ENCODE data around the gene TAGLN3. TPM values are rescaled to one million over a fixed set of nuclear protein-coding genes. Genes with fewer than 3 reads are reported as not detected.

TAGLN3 gene
- not detected for total RNA-seq

- TF ChIP-seq CTCF (IDR thresholded peaks at IDR 0.05): no peak
- Histone ChIP-seq H3K4me3 (peak within 1 kb of the TSS; percentile 70), H3K4me1 (ENCODE audit: control insufficient read depth in 1 of 2, low read depth in 2 of 2) (peaks cover 8 to 10% of the 10 kb centered on the region in 2 donors), H3K27me3 (replicated peaks; ENCODE audit: insufficient read depth) (no peaks in the 10 kb centered on the region), H3K9me3 (no peaks in the 10 kb centered on the region), H3K36me3 (no peaks in the 10 kb centered on the region), H3K27ac (no peak within 1 kb of the TSS)
- no peak for DNase-seq (ENCODE audit: low spot score)
- ATAC-seq (ENCODE audit: insufficient number of reproducible peaks, low FRiP score, low read depth): no peak
Measured at GRCh38 chr3:111998636-111999483, at the start of gene TAGLN3. Gene TAGLN3, plus strand, starts transcription at chr3:111998922. Its CDS starts 501 bp downstream, at chr3:111999423.

GRCh38 chr3:111949712-111950111, 49.0 kb upstream of the TAGLN3 start:
- Histone ChIP-seq H3K36me3 (peaks cover 3% of the 10 kb centered on the region), H3K9me3 (no peaks in the 10 kb centered on the region), H3K27ac (no peak overlapping the region), H3K4me1 (ENCODE audit: control insufficient read depth in 1 of 2, low read depth in 2 of 2) (no peaks in the 10 kb centered on the region), H3K4me3 (no peak overlapping the region), H3K27me3 (replicated peaks; ENCODE audit: insufficient read depth) (no peaks in the 10 kb centered on the region)
- ATAC-seq (ENCODE audit: insufficient number of reproducible peaks, low FRiP score, low read depth) (no peak), DNase-seq (ENCODE audit: low spot score) (no peak)
- no peak for TF ChIP-seq CTCF (IDR thresholded peaks at IDR 0.05)

GRCh38 chr3:111951032-111951431, 47.7 kb upstream of the TAGLN3 start:
- no peaks in the 10 kb centered on the region for H3K9me3 ChIP-seq
- peaks cover 6% of the 10 kb centered on the region for H3K36me3 ChIP-seq
- H3K4me1 ChIP-seq (ENCODE audit: control insufficient read depth in 1 of 2, low read depth in 2 of 2): no peaks in the 10 kb centered on the region
- no peaks in the 10 kb centered on the region for H3K27me3 ChIP-seq (replicated peaks; ENCODE audit: insufficient read depth)
- DNase-seq (ENCODE audit: low spot score) (no peak), ATAC-seq (ENCODE audit: insufficient number of reproducible peaks, low FRiP score, low read depth) (no peak)
- no peak overlapping the region for H3K4me3 ChIP-seq
- TF ChIP-seq CTCF (IDR thresholded peaks at IDR 0.05): no peak
- H3K27ac ChIP-seq: no peak overlapping the region

- Histone ChIP-seq H3K27me3 (replicated peaks; ENCODE audit: insufficient read depth) (no peaks in the 10 kb centered on the region), H3K4me3 (no peak overlapping the region), H3K9me3 (no peaks in the 10 kb centered on the region), H3K36me3 (peaks cover 10% of the 10 kb centered on the region), H3K27ac (no peak overlapping the region), H3K4me1 (ENCODE audit: control insufficient read depth in 1 of 2, low read depth in 2 of 2) (peaks cover 0 to under 1% of the 10 kb centered on the region in 2 donors)
- ATAC-seq (ENCODE audit: insufficient number of reproducible peaks, low FRiP score, low read depth) (no peak), DNase-seq (ENCODE audit: low spot score) (no peak)
- no peak for TF ChIP-seq CTCF (IDR thresholded peaks at IDR 0.05)
Measured at GRCh38 chr3:111952086-111952485, 46.6 kb upstream of the TAGLN3 start.

DNA sequence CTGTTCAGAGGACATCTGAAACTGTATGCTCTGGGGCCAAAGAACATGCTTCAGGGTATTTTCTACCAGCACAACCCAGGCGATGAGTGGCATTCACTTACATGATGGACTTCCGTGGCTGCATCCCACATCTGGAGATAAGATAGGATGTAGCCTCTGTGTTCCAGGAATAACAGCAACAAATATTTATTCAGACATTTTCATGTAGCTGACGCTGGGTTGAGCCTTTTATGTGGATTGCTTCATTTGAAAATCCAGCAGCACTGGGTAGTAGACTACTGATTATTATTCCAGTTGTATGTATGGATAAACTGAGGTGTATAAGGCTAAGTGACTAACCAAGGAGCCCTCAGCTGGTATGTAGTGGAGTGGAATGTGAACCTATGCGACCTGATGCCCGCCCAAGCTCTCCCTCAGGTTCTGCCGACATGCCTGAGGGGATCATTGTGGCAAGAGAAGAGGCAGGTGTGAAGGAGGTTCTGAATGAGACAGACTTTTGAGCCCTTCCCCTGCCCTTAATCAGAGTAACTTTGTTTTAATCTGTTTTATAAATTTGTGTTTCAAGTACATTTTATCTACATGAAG, 45.8 kb upstream of the TAGLN3 start:
- peaks cover 0 to 4% of the 10 kb centered on the region in 2 donors for H3K4me1 ChIP-seq (ENCODE audit: control insufficient read depth in 1 of 2, low read depth in 2 of 2)
- TF ChIP-seq CTCF (IDR thresholded peaks at IDR 0.05): no peak
- no peak overlapping the region for H3K4me3 ChIP-seq
- no peaks in the 10 kb centered on the region for H3K9me3 ChIP-seq
- no peak overlapping the region for H3K27ac ChIP-seq
- no peaks in the 10 kb centered on the region for H3K27me3 ChIP-seq (replicated peaks; ENCODE audit: insufficient read depth)
- ATAC-seq (ENCODE audit: insufficient number of reproducible peaks, low FRiP score, low read depth) (no peak), DNase-seq (ENCODE audit: low spot score) (no peak)
- peaks cover 10% of the 10 kb centered on the region for H3K36me3 ChIP-seq

Data from thoracic aorta (tissue), 2 donors.